ENCODE measurements around the gene SNORC. TPM values are rescaled to one million over a fixed set of nuclear protein-coding genes. Genes with fewer than 3 reads are reported as not detected.

Gene SNORC
- total and polyA plus RNA-seq, 2 experiments from 2014 or later = 0.39 TPM; not detected in 1

GRCh38 chr2:232852676-232853075 is 17.4 kb upstream of the SNORC start:
- H3K4me3 ChIP-seq = no peak overlapping the region
- 40 to 47% methylated on average over 2 of the region's 2 CpGs for WGBS, 2 experiments (ENCODE audit: low coverage in 1 of 2, low lambda C conversion rate in 2 of 2, missing lambda C conversion rate in 2 of 2)
- no peaks in the 10 kb centered on the region for H3K79me2 ChIP-seq (ENCODE audit: insufficient read depth)
- no peak overlapping the region for H3K27ac ChIP-seq
- no peaks in the 10 kb centered on the region for H3K9me2 ChIP-seq (ENCODE audit: insufficient read depth)
- no peaks in the 10 kb centered on the region for H3K9me3 ChIP-seq (ENCODE audit: low read depth)
- H3K9ac ChIP-seq = no peak overlapping the region
- H2AFZ ChIP-seq = no peak overlapping the region
- H3K4me2 ChIP-seq (ENCODE audit: unreplicated experiment) = no peak overlapping the region
- peaks cover 14% of the 10 kb centered on the region for H3K4me1 ChIP-seq (ENCODE audit: insufficient read depth)
- H3F3A ChIP-seq (ENCODE audit: insufficient read depth) = peaks cover 11% of the 10 kb centered on the region; the same call in 1 of the 2 replicates
- in situ Hi-C loops (cut with MboI) = loop anchor here (10.0 kb wide), 2 partner anchors 202 to 392 kb away; no protein-coding TSS in a partner anchor
- no peaks in the 10 kb centered on the region for H4K20me1 ChIP-seq (ENCODE audit: insufficient read depth)
- no peak for DNase-seq
- H3K36me3 ChIP-seq (ENCODE audit: low read depth) = peaks cover 35% of the 10 kb centered on the region
- no peak for TF ChIP-seq EZH2 (IDR thresholded peaks at IDR 0.05; ENCODE audit: insufficient read depth, poor library complexity, severe bottlenecking)
- no peak for TF ChIP-seq EZH2phosphoT487 (IDR thresholded peaks at IDR 0.05; ENCODE audit: insufficient read depth, low read depth)
- no peaks in the 10 kb centered on the region for H3K27me3 ChIP-seq (replicated peaks; ENCODE audit: insufficient read depth)

GRCh38 chr2:232854082-232854481 is 16.0 kb upstream of the SNORC start:
- Histone ChIP-seq H3K4me1 (ENCODE audit: insufficient read depth) (peaks cover 14% of the 10 kb centered on the region), H3K9me2 (ENCODE audit: insufficient read depth) (no peaks in the 10 kb centered on the region), H3K4me2 (ENCODE audit: unreplicated experiment) (peak overlapping the region; percentile 12), H3K27ac (peak overlapping the region; percentile 17; the same call in 1 of the 2 replicates), H3K79me2 (ENCODE audit: insufficient read depth) (no peaks in the 10 kb centered on the region), H3K9me3 (ENCODE audit: low read depth) (no peaks in the 10 kb centered on the region), H3K4me3 (no peak overlapping the region), H3K9ac (no peak overlapping the region), H3K36me3 (ENCODE audit: low read depth) (peaks cover 42% of the 10 kb centered on the region), H3K27me3 (replicated peaks; ENCODE audit: insufficient read depth) (no peaks in the 10 kb centered on the region), H4K20me1 (ENCODE audit: insufficient read depth) (no peaks in the 10 kb centered on the region), H3F3A (ENCODE audit: insufficient read depth) (peaks cover 11% of the 10 kb centered on the region; the same call in 1 of the 2 replicates), H2AFZ (no peak overlapping the region)
- WGBS, 2 experiments (ENCODE audit: low coverage in 1 of 2, low lambda C conversion rate in 2 of 2, missing lambda C conversion rate in 2 of 2) = 40% methylated on average over 7 of the region's 7 CpGs
- TF ChIP-seq EZH2phosphoT487 (IDR thresholded peaks at IDR 0.05; ENCODE audit: insufficient read depth, low read depth) = no peak
- no peak for TF ChIP-seq EZH2 (IDR thresholded peaks at IDR 0.05; ENCODE audit: insufficient read depth, poor library complexity, severe bottlenecking)
- peak; percentile 79 for DNase-seq
- in situ Hi-C loops (cut with MboI) = loop anchor here (10.0 kb wide), 2 partner anchors 201 to 391 kb away; no protein-coding TSS in a partner anchor

DNA sequence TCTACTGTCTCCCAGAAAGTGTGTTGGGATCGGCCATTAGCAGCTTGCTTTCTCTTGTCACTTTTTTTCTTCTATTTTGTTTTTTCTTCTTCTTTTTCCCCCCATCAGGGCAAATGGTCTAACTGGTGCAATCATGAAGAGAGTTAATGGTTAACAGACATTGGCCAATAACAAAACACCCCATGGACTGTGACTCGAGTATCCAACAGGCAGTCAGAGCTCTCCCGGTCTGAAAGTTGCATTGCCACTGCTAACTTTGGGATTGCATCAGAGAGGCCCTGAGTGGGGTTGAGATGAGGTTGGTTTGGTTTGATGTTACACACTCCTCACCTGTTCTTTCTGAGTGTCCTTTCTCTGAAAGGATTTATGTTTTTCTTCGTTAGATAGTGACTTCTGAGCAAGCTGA is 12.9 kb upstream of the SNORC start:
- 61 to 81% methylated on average over 4 of the region's 4 CpGs for WGBS, 2 experiments (ENCODE audit: low coverage in 1 of 2, low lambda C conversion rate in 2 of 2, missing lambda C conversion rate in 2 of 2)
- peak; percentile 30 for DNase-seq
- Histone ChIP-seq H3K9me3 (ENCODE audit: low read depth) (no peaks in the 10 kb centered on the region), H3K79me2 (ENCODE audit: insufficient read depth) (no peaks in the 10 kb centered on the region), H3K36me3 (ENCODE audit: low read depth) (peaks cover 40% of the 10 kb centered on the region), H4K20me1 (ENCODE audit: insufficient read depth) (no peaks in the 10 kb centered on the region), H3K9me2 (ENCODE audit: insufficient read depth) (no peaks in the 10 kb centered on the region), H3K27ac (no peak overlapping the region), H3K4me1 (ENCODE audit: insufficient read depth) (peaks cover 14% of the 10 kb centered on the region), H3K4me3 (no peak overlapping the region), H3K4me2 (ENCODE audit: unreplicated experiment) (no peak overlapping the region), H3F3A (ENCODE audit: insufficient read depth) (peaks cover 11% of the 10 kb centered on the region; the same call in 1 of the 2 replicates), H2AFZ (no peak overlapping the region), H3K9ac (no peak overlapping the region), H3K27me3 (replicated peaks; ENCODE audit: insufficient read depth) (no peaks in the 10 kb centered on the region)
- TF ChIP-seq EZH2phosphoT487 (IDR thresholded peaks at IDR 0.05; ENCODE audit: insufficient read depth, low read depth) (no peak), EZH2 (IDR thresholded peaks at IDR 0.05; ENCODE audit: insufficient read depth, poor library complexity, severe bottlenecking) (no peak)
- in situ Hi-C loops (cut with MboI) = loop anchor here (10.0 kb wide), 2 partner anchors 198 to 388 kb away; no protein-coding TSS in a partner anchor

- Histone ChIP-seq H3K9me3 (ENCODE audit: low read depth) (no peaks in the 10 kb centered on the region), H3K9ac (no peak overlapping the region), H3K4me3 (no peak overlapping the region), H3K4me1 (ENCODE audit: insufficient read depth) (peaks cover under 1% of the 10 kb centered on the region; the same call in 1 of the 2 replicates), H3K36me3 (ENCODE audit: low read depth) (peaks cover 40% of the 10 kb centered on the region), H3K27ac (no peak overlapping the region), H3K4me2 (ENCODE audit: unreplicated experiment) (no peak overlapping the region), H3K27me3 (replicated peaks; ENCODE audit: insufficient read depth) (no peaks in the 10 kb centered on the region), H3K79me2 (ENCODE audit: insufficient read depth) (no peaks in the 10 kb centered on the region), H3K9me2 (ENCODE audit: insufficient read depth) (no peaks in the 10 kb centered on the region), H3F3A (ENCODE audit: insufficient read depth) (no peaks in the 10 kb centered on the region), H4K20me1 (ENCODE audit: insufficient read depth) (no peaks in the 10 kb centered on the region), H2AFZ (no peak overlapping the region)
- WGBS, 2 experiments (ENCODE audit: low coverage in 1 of 2, low lambda C conversion rate in 2 of 2, missing lambda C conversion rate in 2 of 2) = 77 to 90% methylated on average over 4 of the region's 4 CpGs
- in situ Hi-C loops (cut with MboI) = loop anchor here (10.0 kb wide), 2 partner anchors 195 to 385 kb away; no protein-coding TSS in a partner anchor
- no peak for TF ChIP-seq EZH2 (IDR thresholded peaks at IDR 0.05; ENCODE audit: insufficient read depth, poor library complexity, severe bottlenecking)
- no peak for TF ChIP-seq EZH2phosphoT487 (IDR thresholded peaks at IDR 0.05; ENCODE audit: insufficient read depth, low read depth)
- no peak for DNase-seq
These were observed 10.6 kb upstream of the SNORC start for GRCh38 chr2:232859385-232859916.

All from GM23248 (cell line).